Measurements from ENCODE around the gene PTPRA. TPM values are rescaled to one million over a fixed set of nuclear protein-coding genes. Genes with fewer than 3 reads are reported as not detected.
"Not testable (repeated sequence)": the region's sequence is repeated elsewhere in the genome, so short reads cannot be mapped to it uniquely, and the experiment has no call there.

The PTPRA gene
- total and polyA plus RNA-seq, 3 experiments from 2014 or later, result 51.6 to 57.8 (median 56.9) TPM

DNA sequence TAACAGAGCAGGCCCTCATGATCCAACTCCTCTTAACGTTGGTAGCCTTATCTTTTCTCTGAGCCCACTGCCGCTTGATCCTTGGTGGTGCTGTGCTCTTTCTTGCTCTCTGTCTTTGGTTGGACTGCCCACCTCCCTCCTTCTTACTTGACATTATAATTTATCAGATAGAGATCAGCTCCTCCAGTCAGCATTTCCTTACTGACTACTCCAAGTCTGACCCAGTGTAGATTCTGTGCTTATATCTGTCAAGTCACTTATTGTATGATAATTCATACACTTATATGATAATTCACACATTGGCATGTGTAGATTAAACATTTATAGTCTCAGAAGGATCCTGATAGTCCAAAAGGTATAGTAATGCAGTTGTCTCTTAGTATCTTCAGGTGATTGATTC is 18.1 kb downstream of the PTPRA start:
- no peak for DNase-seq
- peaks cover 23% of the 10 kb centered on the region for H3K4me1 ChIP-seq (ENCODE audit: insufficient read depth, low read length)
- peaks cover 0 to 6% (median 3%) of the 10 kb centered on the region in 3 donors for H3K36me3 Mint-ChIP-seq
- no peaks in the 10 kb centered on the region for H3K27me3 Mint-ChIP-seq
- peaks cover 47 to 71% (median 65%) of the 10 kb centered on the region in 3 donors for H3K4me1 Mint-ChIP-seq
- no peak overlapping the region for H3K4me3 Mint-ChIP-seq
- no peaks in the 10 kb centered on the region for H3K27me3 ChIP-seq (ENCODE audit: insufficient read depth, low read length, poor library complexity, severe bottlenecking)
- no peak overlapping the region for H3K4me3 ChIP-seq (ENCODE audit: low read length)
- H3K27ac Mint-ChIP-seq, result peak overlapping the region in 4 of 8 donors; percentile 20 to 89 (median 48)
- no peaks in the 10 kb centered on the region for H3K36me3 ChIP-seq (ENCODE audit: insufficient read depth, low read length)
- H3K27ac ChIP-seq (ENCODE audit: low read depth, low read length), result no peak overlapping the region
- CTCF ChIA-PET, result no interaction called here
- POLR2A ChIA-PET, result interaction anchor here (0.7 kb wide), 1 partner anchor 50 kb away, joined by 7 read pairs; no protein-coding TSS in a partner anchor
- H3K9me3 ChIP-seq (ENCODE audit: low read length), result no peaks in the 10 kb centered on the region
- H3K9me3 Mint-ChIP-seq, result peaks cover 0 to 2% (median 0%) of the 10 kb centered on the region in 5 donors

DNA sequence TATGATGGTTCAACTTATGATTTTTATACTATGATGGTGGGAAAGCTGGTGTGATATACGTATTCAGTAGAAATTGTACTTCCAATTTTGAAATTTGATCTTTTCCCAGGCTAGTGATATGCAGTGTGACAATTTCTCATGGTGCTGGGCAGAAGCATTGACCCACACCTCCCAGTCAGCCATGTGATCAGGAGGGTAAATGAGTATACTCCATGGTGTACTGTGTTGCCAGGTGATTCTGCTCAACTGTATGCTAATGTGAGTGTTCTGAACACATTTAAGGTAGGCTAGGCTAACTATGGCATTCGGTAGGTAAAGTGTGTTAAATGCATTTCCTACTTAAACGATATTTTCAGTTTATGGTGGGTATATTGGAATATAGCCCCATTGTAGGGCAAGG is 19.1 kb downstream of the PTPRA start:
- no peaks in the 10 kb centered on the region for H3K36me3 ChIP-seq (ENCODE audit: insufficient read depth, low read length)
- no peaks in the 10 kb centered on the region for H3K27me3 ChIP-seq (ENCODE audit: insufficient read depth, low read length, poor library complexity, severe bottlenecking)
- Mint-ChIP-seq H3K27ac (peak overlapping the region in 1 of 8 donors; percentile 6), H3K36me3 (peaks cover 0 to 9% (median 7%) of the 10 kb centered on the region in 3 donors), H3K9me3 (peaks cover 0 to 2% (median 0%) of the 10 kb centered on the region in 5 donors), H3K27me3 (no peaks in the 10 kb centered on the region), H3K4me3 (no peak overlapping the region), H3K4me1 (peaks cover 50 to 74% (median 69%) of the 10 kb centered on the region in 3 donors)
- DNase-seq, result no peak
- no peak overlapping the region for H3K27ac ChIP-seq (ENCODE audit: low read depth, low read length)
- ChIA-PET POLR2A (interaction anchor here (0.7 kb wide), 1 partner anchor 560 kb away, joined by 7 read pairs; no protein-coding TSS in a partner anchor), CTCF (no interaction called here)
- peaks cover 18% of the 10 kb centered on the region for H3K4me1 ChIP-seq (ENCODE audit: insufficient read depth, low read length)
- H3K4me3 ChIP-seq (ENCODE audit: low read length), result no peak overlapping the region
- no peaks in the 10 kb centered on the region for H3K9me3 ChIP-seq (ENCODE audit: low read length)

DNA sequence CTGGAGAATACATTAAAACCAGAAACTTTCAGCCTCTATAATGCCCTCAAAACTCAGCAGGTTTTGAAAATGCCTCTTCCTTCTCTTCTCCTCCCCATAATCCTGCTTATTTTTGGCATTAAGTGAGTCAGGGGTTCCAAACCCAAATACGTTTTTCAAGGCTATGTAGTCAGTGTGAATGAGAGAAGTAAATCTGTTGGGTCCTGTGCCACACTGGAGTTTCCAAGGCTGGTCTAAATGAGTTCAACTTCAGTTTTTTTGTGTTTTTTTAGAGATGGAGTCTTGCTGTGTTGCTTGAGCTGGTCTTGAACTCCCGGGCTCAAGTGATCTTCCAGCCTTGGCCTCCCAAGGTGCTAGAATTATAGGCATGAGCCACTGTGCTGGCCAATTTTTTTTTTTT is 20.9 kb downstream of the PTPRA start:
- Mint-ChIP-seq H3K4me1 (peaks cover 42 to 67% (median 59%) of the 10 kb centered on the region in 3 donors), H3K36me3 (peaks cover 0 to 10% (median 7%) of the 10 kb centered on the region in 3 donors), H3K27me3 (no peaks in the 10 kb centered on the region), H3K4me3 (no peak overlapping the region), H3K27ac (no peak overlapping the region), H3K9me3 (peaks cover 0 to 2% (median 0%) of the 10 kb centered on the region in 5 donors)
- Histone ChIP-seq H3K9me3 (ENCODE audit: low read length) (no peaks in the 10 kb centered on the region), H3K36me3 (ENCODE audit: insufficient read depth, low read length) (no peaks in the 10 kb centered on the region), H3K4me1 (ENCODE audit: insufficient read depth, low read length) (peaks cover 8% of the 10 kb centered on the region), H3K27me3 (ENCODE audit: insufficient read depth, low read length, poor library complexity, severe bottlenecking) (no peaks in the 10 kb centered on the region), H3K27ac (ENCODE audit: low read depth, low read length) (no peak overlapping the region), H3K4me3 (ENCODE audit: low read length) (no peak overlapping the region)
- POLR2A ChIA-PET, result no interaction called here
- no peak for DNase-seq
- CTCF ChIA-PET, result no interaction called here

DNA sequence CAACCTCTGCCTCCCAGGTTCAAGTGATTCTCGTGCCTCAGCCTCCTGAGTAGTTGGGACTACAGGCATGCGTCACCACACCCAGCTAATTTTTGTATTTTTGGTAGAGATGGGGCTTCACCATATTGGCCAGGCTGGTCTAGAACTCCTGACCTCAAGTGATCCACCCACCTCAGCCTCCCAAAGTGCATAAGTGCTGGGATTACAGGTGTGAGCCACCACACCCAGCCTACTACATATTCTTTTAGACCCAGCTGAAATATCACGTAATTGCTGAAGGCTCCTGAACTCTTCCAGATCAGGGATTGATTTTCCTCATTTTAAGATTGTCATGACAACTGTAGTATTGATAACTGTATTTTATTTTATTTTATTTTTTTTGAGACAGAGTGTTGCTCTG is 21.9 kb downstream of the PTPRA start:
- peaks cover 42 to 66% (median 59%) of the 10 kb centered on the region in 3 donors for H3K4me1 Mint-ChIP-seq
- H3K36me3 Mint-ChIP-seq, result peaks cover 0 to 12% (median 7%) of the 10 kb centered on the region in 3 donors
- H3K4me3 Mint-ChIP-seq; H3K27ac ChIP-seq (ENCODE audit: low read depth, low read length); H3K27ac Mint-ChIP-seq; CTCF ChIA-PET; DNase-seq; H3K36me3 ChIP-seq (ENCODE audit: insufficient read depth, low read length); H3K27me3 ChIP-seq (ENCODE audit: insufficient read depth, low read length, poor library complexity, severe bottlenecking); H3K9me3 Mint-ChIP-seq; H3K9me3 ChIP-seq (ENCODE audit: low read length); H3K27me3 Mint-ChIP-seq; H3K4me3 ChIP-seq (ENCODE audit: low read length); POLR2A ChIA-PET: not testable (repeated sequence)
- peaks cover 12% of the 10 kb centered on the region for H3K4me1 ChIP-seq (ENCODE audit: insufficient read depth, low read length)

DNA sequence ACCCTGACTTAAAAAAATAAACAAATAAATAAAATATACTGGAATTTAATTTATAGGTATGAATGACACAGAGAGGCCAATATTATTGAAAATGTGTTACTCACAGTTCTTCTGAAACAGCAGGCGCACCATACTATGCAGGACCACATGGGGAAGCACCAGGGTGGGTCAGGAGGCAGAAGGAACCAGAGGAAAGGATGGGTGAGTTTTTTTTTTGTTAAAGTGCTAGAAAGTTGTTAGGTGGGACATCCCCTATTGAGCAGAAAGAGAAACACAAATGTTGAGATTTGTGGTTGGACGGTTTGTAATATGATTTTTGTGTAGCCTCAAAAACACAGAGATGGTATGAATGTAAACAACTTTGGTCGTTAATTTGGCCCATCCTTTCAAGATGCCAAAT is 26.0 kb downstream of the PTPRA start:
- Mint-ChIP-seq H3K4me3 (no peak overlapping the region), H3K27me3 (no peaks in the 10 kb centered on the region), H3K4me1 (peaks cover 42 to 74% (median 59%) of the 10 kb centered on the region in 3 donors), H3K36me3 (peaks cover 0 to 20% (median 3%) of the 10 kb centered on the region in 3 donors), H3K27ac (peak overlapping the region in 1 of 8 donors; percentile 79), H3K9me3 (peaks cover 0 to 2% (median 0%) of the 10 kb centered on the region in 5 donors)
- DNase-seq, result no peak
- POLR2A ChIA-PET, result no interaction called here
- CTCF ChIA-PET, result no interaction called here
- H3K4me3 ChIP-seq (ENCODE audit: low read length), result no peak overlapping the region
- no peaks in the 10 kb centered on the region for H3K9me3 ChIP-seq (ENCODE audit: low read length)
- H3K27ac ChIP-seq (ENCODE audit: low read depth, low read length), result no peak overlapping the region
- H3K27me3 ChIP-seq (ENCODE audit: insufficient read depth, low read length, poor library complexity, severe bottlenecking), result no peaks in the 10 kb centered on the region
- H3K36me3 ChIP-seq (ENCODE audit: insufficient read depth, low read length), result no peaks in the 10 kb centered on the region
- peaks cover 13% of the 10 kb centered on the region for H3K4me1 ChIP-seq (ENCODE audit: insufficient read depth, low read length)

DNA sequence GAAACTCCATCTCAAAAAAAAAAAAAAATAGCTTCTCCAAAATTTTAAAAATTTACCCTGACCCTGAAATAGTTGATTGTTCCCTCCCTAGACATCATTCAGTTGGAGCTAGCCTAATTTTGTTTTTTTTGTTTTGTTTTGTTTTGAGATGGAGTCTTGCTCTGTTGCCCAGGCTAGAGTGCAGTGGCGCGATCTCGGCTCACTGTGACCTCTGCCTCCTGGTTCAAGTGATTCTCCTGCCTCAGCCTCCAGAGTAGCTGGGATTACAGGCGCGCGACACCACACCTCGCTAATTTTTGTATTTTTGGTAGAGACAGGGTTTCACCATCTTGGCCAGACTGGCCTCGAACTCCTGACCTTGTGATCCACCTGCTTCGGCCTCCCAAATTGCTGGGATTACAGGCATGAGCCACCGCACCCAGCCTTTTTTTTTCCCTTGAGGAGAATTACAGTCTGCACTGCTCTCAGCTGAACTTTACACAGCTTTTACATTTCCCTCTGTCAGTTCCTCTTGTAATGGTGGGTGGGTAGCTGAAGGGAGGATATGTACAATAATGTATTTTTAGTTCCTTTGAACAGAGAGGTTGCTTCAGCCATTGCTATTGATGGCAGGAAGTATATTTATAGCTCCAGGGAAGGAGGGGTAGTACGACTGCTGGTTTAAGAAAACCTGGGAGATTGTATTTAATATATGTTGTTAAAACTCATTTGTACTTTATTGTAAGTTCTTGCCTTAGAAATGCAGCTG is 27.7 kb downstream of the PTPRA start:
- H3K4me3 ChIP-seq (ENCODE audit: low read length), result no peak overlapping the region
- Mint-ChIP-seq H3K36me3 (peaks cover 0 to 20% (median 3%) of the 10 kb centered on the region in 3 donors), H3K4me1 (peaks cover 50 to 75% (median 71%) of the 10 kb centered on the region in 3 donors), H3K27me3 (no peaks in the 10 kb centered on the region), H3K4me3 (peak overlapping the region in 2 of 7 donors; percentile 15 to 44), H3K27ac (peak overlapping the region in 3 of 8 donors; percentile 1 to 18 (median 7)), H3K9me3 (no peaks in the 10 kb centered on the region)
- CTCF ChIA-PET, result interaction anchor here (1.0 to 1.1 kb wide), 2 partner anchors 28 to 49 kb away, joined by 3 read pairs; no protein-coding TSS in a partner anchor
- peak in 1 of 5 donors; percentile 5 for DNase-seq
- H3K4me1 ChIP-seq (ENCODE audit: insufficient read depth, low read length), result peaks cover 13% of the 10 kb centered on the region
- H3K9me3 ChIP-seq (ENCODE audit: low read length), result no peaks in the 10 kb centered on the region
- no peaks in the 10 kb centered on the region for H3K27me3 ChIP-seq (ENCODE audit: insufficient read depth, low read length, poor library complexity, severe bottlenecking)
- no peaks in the 10 kb centered on the region for H3K36me3 ChIP-seq (ENCODE audit: insufficient read depth, low read length)
- H3K27ac ChIP-seq (ENCODE audit: low read depth, low read length), result no peak overlapping the region
- POLR2A ChIA-PET, result interaction anchor here (0.5 to 0.7 kb wide), 2 partner anchors 51 to 1927 kb away, joined by 3 to 7 read pairs; no protein-coding TSS in a partner anchor

DNA sequence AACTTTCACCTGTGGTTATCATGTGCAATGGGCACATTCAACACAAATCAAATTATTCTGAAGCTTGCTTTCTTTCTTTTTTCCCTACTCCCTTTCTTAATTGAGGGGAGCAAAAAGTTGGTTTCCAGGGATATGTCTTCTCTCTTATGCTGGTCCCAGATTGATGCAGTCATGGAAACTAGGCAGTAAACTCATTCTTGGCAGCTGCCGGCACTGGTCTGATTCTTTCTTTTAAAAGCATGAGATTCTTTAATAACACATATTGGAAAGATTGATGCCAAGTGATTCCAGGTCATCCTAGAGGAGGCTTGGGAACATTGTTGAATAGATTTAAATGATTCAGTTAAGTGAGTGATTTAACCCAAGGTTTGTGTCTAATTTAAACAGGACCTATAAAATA is 29.0 kb downstream of the PTPRA start:
- Histone ChIP-seq H3K27ac (ENCODE audit: low read depth, low read length) (no peak overlapping the region), H3K4me3 (ENCODE audit: low read length) (no peak overlapping the region), H3K27me3 (ENCODE audit: insufficient read depth, low read length, poor library complexity, severe bottlenecking) (no peaks in the 10 kb centered on the region), H3K9me3 (ENCODE audit: low read length) (no peaks in the 10 kb centered on the region), H3K36me3 (ENCODE audit: insufficient read depth, low read length) (no peaks in the 10 kb centered on the region), H3K4me1 (ENCODE audit: insufficient read depth, low read length) (peaks cover 13% of the 10 kb centered on the region)
- ChIA-PET CTCF (interaction anchor here (1.1 kb wide), 1 partner anchor 50 kb away, joined by 3 read pairs; no protein-coding TSS in a partner anchor), POLR2A (no interaction called here)
- Mint-ChIP-seq H3K4me3 (no peak overlapping the region), H3K4me1 (peaks cover 44 to 70% (median 68%) of the 10 kb centered on the region in 3 donors), H3K9me3 (no peaks in the 10 kb centered on the region), H3K27me3 (no peaks in the 10 kb centered on the region), H3K27ac (peak overlapping the region in 2 of 8 donors; percentile 1 to 9), H3K36me3 (peaks cover 0 to 16% (median 0%) of the 10 kb centered on the region in 3 donors)
- DNase-seq, result no peak

DNA sequence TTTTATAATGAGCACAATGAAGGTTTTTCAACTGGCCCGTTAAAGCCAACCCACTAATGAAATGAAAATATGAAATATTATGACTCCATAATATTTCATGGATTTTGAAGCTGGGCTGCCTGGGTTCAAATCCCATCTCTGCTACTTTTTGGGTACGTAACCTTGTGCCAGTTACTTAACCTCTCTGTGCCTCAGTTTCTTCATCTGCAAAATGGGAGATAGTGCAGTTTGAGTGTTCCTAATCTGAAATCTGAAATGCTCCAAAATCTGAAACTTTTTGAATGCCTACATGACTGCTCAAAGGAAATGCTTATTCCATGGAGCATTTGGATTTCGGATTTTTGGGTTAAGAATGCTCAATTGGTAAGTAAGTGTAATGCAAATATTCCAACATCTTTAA is 29.5 kb downstream of the PTPRA start:
- Mint-ChIP-seq H3K4me1 (peaks cover 44 to 71% (median 64%) of the 10 kb centered on the region in 3 donors), H3K36me3 (peaks cover 0 to 16% (median 0%) of the 10 kb centered on the region in 3 donors), H3K4me3 (no peak overlapping the region), H3K9me3 (no peaks in the 10 kb centered on the region), H3K27ac (no peak overlapping the region), H3K27me3 (no peaks in the 10 kb centered on the region)
- DNase-seq, result no peak
- Histone ChIP-seq H3K27ac (ENCODE audit: low read depth, low read length) (no peak overlapping the region), H3K4me3 (ENCODE audit: low read length) (no peak overlapping the region), H3K36me3 (ENCODE audit: insufficient read depth, low read length) (no peaks in the 10 kb centered on the region), H3K9me3 (ENCODE audit: low read length) (no peaks in the 10 kb centered on the region), H3K27me3 (ENCODE audit: insufficient read depth, low read length, poor library complexity, severe bottlenecking) (no peaks in the 10 kb centered on the region), H3K4me1 (ENCODE audit: insufficient read depth, low read length) (peaks cover 13% of the 10 kb centered on the region)
- POLR2A ChIA-PET, result no interaction called here
- CTCF ChIA-PET, result no interaction called here

All from CD8-positive, alpha-beta memory T cell (primary cell).